HG02623 (cell line): ENCODE measurements around the gene SAV1.

Source experiments
- ATAC-seq: cut with Tn5 transposase; IDR thresholded peaks from one replicate; pipeline ENCODE4 v1.9.1; 2021; ENCODE audit warnings: moderate library complexity; ENCODE audit not compliant: unreplicated experiment

Gene SAV1

DNA sequence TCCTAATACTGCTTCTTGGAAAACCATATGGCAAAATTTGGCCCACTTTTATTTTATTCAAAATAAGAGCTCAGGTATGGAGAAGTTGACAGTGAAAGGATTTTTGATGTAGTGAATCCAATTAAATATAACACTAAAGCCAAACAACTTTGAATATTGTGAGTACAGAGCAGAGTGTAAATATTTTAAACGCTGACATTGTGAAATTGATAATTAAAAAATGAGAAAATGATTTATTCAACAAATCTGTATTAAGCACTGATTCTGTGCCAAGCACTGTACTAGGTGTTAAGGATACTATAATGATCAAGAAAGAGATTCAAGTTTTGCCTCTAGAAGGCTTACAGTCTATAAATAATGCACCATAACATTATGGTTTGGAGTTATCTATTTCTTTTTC, 57.6 kb downstream of the SAV1 start:
- ATAC-seq, result no peak

DNA sequence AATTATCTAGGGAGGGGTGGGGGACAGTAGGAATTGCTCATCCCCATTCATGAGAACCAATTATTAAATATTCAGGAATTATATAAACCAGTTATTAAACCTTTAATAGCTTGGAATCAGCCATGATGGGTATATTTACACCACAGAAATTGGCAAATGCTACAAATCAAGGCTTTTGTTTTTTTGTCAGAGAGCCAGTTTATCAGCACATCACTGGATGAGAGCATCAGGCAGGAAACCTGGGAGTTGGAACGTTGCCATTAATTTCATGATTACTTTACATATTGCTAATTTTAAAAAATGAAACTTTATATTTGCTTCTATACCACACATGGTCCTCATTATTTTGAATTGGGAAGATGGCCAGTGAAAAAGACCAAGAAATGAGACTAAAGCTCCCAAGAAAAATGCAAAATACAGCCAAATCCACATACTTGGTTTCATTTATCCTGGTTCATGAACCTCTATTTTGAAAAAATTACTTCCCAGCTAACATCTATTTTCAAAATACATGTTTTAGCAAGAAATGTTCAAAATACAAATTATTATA, 59.7 kb downstream of the SAV1 start:
- no peak for ATAC-seq

DNA sequence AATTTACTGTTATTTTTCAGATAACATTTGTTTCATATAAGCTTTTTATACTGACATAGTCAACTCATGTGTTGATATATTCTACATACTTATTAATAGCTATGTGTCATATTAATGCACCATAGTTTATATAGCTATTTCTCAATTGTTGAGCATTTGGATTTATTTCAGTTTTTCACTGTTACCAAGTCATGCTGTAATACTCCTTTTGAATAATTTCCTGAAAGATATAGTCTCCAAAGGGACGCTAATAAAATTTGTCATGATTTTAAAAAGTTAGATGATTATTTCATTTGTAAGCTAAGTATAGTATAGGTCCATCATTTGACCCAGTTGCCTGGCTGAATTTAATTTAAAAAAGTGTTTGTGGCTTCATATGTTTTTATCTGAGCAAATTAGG, 60.3 kb downstream of the SAV1 start:
- no peak for ATAC-seq

DNA sequence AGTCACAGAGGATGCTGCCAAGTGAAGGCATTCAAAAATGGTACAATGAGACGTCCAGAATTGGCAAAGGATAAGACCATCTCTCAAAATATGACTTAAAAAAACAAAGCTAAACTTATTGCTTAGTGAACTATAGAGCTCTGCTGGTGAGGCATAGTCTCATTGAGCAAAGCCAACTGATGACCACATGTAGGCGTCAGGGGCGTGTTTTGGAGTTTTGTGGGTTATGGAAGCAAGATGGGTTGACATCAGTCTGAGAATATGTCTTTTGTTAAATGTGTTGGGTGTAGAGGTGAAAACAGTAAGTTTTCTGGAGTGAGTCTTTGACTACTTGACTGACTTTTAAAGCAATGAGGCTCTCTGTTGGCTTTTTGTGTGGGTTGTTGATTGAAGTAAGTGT, 60.9 kb downstream of the SAV1 start:
- ATAC-seq, result no peak

DNA sequence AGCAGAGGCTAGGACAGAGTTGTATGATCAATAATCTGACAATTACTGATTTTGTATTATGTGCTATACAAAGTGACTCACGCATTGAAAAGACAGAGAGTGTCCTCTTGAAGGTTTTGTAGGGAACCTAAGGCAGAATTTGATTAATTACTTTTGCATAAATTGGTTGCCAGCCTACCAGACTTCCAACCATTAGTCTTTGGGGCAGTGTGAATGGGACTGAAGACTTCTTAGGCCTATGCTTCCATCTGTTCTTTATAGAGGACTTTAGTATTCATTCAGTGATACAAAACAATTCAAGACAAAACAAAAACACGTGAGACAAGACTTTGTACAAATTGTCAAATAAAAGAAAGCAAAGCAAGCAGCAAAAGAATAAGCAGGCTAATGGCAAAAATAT, 61.6 kb downstream of the SAV1 start:
- no peak for ATAC-seq

DNA sequence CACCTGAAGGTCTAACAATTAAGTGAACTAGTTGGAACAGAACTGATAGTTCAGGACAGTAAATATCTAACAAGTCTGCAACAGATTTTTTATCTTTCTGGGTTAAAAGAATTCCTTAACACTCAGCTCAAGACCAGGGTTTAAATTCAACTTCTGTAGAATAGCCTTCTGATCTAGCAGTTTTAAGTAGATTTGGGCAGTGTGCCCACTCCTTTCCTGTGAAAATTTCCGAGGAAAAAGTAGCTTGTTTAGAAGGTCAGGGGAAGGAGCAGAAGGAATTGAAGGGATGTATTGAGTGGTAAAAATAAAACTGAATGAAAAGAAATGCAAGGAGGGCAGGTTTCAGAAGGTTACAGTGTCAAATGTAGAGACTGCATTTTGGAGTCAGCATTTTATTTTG, 62.3 kb downstream of the SAV1 start:
- no peak for ATAC-seq

DNA sequence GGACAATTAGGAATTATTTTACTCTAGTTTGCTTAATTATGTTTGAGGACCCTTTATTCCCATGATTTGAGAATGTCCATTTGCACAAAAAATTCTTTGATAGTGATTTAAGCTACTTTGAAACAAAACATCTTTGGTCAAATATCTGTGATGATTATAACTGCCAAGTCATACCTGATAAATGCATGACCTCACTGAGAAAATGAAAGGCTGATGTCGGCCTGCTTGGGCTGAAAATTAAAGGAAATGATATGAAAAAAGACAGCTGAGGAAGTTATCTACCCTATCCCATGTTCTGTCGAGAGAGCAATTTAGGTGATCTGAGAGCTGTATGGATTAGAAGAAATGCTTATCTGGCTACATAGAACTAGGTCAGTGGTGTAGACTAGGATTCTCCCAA, 64.5 kb downstream of the SAV1 start:
- ATAC-seq, result no peak

DNA sequence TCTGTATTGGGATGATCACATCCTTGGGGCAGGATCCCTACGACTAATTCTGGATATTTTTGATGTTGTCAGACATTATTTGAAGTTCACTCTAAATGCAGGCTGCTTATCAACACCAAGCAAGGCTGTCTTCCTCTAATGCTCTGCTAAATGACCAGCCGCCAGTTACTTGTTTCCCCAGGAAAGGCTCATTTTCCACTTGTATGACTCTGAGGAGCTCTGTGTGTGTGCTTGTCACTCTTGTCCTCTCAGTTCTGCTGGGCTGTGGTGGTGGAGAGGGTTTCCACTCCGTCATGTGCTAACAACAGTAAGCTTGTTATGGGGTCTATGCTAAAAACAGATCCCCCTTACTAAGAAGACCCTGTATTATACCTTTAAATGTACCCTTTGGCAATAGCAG, 66.1 kb downstream of the SAV1 start:
- ATAC-seq, result no peak

DNA sequence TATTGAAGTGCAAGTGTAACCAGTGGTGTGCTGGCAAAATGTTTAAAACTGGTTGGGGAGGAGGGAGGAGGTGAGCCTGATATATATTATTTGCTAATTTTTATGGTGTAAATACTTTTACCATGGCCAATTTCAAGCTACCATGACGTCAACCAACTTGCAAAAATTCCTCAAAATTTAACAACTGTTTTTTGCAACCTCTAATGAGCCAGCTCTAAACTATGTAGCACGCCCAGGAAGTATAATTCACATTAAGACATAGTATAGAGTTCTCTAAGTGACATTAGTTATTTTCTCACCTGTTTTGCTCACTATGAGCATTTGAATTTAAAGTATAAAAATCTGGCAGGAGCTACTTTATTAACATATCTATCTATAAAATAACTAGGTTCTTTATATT, 66.7 kb downstream of the SAV1 start:
- no peak for ATAC-seq

DNA sequence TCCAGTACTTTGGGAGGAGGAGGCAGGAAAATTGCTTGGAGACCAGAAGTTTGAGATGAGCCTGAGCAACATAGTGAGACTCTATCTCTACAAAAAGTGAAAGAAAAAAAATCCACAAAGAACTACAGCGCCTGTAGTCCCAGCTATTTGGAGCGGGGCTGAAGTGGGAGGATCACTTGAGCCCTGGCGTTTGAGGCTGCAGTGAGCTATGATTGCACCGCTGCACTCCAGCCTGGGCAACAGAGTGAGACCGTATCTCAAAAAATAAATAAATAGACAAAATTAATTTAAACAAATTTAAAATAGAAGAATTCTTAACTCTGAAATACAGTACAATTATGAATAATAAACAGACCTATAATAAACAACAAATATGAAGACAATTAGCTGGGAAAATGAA, 67.3 kb downstream of the SAV1 start:
- no peak for ATAC-seq

DNA sequence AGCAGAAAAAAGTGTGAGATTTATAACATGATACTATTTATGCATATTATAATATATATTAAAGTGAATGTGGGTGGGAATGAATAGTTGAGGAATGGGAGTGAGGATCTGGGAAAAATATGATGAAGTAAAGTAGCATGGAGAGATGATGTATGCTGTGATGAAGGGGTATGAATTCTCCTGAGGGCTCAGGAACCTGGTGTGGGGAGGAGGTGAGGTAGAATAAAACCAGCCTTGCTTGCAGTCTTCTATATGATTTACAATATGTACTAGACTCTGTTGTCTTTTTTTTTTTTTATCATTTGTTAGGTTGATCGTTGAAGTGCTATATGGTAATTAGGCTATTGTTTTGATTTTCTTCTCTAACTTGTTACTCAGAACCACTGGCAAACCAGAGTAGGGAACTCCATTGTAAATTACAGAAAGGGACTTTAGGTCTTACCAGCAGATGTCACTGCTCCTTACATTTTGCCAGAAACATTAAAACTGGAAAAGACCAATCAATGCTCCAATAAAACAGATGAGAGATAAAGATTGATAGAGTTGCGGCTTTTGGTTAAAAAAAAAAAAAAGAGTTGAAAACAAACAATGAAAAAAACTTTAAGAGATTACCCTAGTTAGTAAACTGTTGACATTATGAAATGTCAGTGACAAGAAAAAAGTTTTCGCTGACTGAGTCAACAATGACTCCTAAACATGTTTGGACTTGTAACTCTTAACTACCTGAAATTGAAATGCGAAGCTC, 68.2 kb downstream of the SAV1 start:
- ATAC-seq, result no peak

DNA sequence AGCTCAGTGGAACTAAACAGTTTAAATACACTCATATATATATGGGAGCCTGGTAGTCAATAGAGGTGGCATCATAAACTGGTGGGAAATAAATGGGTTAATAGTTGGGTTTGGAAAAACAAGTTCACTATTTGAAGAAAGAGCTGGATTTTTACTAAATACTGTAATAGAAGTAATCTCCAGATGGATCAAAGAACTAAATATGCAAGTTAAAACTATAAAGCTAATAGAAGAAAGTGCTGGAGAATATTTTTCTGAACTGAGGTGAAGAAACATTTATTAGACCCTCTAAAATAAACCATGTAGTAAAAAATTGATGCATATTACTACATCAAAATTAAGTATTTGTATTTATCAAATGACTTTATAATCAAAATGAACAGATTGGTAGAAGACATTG, 69.3 kb downstream of the SAV1 start:
- no peak for ATAC-seq

DNA sequence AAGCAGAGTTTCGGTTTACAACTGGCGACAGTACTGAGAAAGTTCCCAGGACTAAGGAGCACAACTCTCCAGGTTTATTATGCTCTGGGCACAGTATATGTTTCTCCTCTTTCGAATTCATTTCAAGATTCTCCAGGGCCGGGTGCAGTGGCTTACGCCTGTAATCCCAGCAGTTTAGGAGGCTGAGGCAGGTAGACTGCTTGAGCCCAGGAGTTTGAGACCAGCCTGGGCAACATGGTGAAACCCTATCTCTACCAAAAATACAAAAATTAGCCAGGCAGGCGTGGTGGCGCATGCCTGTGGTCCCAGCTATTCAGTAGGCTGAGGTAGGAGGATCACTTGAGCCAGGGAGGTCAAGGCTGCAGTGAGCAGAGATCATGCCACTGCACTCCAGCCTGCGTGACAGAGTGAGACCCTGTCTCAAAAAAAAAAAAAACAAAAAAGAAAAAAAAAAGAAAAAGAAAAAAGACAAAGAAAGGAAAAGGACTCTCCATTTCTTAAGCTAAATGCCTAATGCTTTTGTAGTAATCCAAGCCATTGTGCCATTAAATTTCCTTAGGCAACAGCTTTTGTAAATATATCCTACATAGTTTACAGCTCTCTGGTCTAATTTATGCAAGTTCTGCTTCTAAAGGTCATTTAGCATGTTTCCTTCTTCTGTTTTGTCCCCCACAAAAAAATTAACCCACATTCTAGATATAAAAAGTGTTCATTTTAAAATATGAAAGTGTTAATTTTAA, 73.4 kb downstream of the SAV1 start:
- no peak for ATAC-seq

DNA sequence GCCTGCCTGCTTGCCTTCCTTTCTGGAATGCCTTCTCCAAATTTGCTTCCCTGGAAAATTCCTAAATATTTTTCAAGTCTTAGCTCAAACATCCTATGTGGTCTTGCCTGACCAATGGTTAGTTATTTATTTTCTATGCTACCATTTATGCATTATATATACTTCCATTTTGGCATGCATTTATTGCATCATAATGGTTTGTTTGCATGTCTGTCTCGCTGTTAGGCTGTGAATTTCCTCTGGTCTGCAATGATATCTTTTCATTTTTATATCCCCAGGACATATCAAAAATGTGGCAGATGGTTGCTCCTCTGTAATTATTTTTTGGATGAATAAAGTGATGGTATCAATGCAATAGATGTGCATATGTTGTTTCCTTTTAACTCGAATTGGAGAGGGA, 77.6 kb downstream of the SAV1 start:
- no peak for ATAC-seq
